GM18861 (cell line): ENCODE results near the gene OR10A2.
"Not testable (repeated sequence)": the region's sequence is repeated elsewhere in the genome, so short reads cannot be mapped to it uniquely, and the experiment has no call there.

Experiments used
- ATAC-seq: cut with Tn5 transposase; IDR thresholded peaks from one replicate; pipeline ENCODE4 v1.9.1; 2021; ENCODE audit not compliant: unreplicated experiment

OR10A2 gene, protein sequence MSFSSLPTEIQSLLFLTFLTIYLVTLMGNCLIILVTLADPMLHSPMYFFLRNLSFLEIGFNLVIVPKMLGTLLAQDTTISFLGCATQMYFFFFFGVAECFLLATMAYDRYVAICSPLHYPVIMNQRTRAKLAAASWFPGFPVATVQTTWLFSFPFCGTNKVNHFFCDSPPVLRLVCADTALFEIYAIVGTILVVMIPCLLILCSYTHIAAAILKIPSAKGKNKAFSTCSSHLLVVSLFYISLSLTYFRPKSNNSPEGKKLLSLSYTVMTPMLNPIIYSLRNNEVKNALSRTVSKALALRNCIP

DNA sequence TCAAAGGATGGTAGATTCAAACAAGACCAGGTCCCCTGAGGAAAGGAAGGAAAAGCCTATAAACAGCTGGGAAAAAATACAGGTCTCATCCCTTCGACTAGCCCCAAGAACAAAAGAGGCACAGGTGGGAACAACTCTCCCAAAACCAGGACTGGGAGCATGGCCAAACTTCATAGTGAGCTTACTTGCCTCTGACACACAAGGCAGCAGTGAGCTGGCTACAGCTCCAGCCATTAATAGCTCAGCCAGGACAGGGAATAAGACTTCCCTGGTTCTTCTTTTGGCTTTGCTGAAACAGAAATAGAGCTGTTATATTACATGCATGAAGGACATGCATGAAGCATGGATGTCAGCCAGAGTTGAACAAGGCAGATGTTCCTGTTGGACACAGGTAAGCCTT is at the start of gene OR10A2:
TSS of gene OR10A2 (plus strand) at position 97 of the 400 bp plus-strand sequence. CDS start 6,698 bp downstream, outside the sequence.
- no peak for ATAC-seq

DNA sequence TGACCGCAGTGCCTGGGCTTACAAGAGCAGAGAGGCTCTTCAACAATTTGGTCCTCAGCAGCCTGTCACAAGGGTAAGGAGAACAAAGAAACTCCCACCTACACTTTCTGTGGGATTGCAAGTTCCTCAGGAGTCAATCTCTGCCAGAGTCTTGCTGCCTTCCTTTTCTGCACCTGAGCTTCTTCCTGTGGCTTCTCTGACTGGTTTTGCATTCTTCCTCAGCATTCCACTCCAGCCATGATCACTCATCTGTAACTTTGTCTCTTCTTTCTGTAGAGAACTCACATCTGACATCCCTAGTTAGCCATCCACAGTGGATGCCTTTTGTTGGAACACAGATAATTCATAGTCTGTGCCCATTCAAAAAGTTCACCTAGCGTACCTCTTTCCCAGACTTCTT is 49.2 kb upstream of the OR10A2 start:
- ATAC-seq: no peak

DNA sequence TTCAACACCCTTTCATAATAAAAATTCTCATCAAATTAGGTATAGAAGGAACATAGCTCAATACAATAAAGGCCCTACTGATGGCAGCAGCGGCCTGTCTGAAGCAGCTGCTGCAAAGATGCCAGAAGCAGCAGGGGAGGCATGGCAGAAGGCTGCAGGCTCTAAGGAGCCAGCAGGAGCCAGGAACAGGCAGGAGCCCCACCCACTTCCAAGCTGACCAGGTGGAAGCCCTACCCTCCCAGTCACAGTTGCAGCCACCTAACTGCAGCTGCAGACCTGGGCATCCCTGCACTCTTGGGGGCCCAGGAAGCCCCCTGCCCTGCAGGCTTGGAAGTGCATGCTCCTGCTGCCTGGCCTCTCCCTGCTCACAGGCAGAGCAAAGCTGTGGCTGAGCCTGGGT is 45.2 kb upstream of the OR10A2 start:
- ATAC-seq: no peak

DNA sequence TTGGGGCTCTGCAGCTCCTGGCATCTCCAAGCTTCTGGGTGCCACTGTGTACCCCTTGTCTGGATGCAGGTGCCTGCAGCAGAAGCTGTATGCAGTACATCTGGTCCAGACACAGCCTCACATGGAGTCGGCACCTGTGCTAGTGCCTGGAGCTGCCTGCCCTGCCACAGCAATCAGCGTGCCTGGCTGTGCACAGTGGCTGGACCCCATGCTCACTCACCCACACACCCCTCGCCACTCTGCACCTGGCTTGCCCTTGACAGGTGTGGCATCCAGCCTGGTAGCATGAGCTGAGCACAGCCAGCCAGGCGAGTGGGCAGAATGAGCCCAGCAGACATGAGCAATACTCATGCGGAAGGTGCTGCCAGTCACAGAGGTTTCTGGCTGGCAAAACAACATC is 43.9 kb upstream of the OR10A2 start:
- ATAC-seq: no peak

DNA sequence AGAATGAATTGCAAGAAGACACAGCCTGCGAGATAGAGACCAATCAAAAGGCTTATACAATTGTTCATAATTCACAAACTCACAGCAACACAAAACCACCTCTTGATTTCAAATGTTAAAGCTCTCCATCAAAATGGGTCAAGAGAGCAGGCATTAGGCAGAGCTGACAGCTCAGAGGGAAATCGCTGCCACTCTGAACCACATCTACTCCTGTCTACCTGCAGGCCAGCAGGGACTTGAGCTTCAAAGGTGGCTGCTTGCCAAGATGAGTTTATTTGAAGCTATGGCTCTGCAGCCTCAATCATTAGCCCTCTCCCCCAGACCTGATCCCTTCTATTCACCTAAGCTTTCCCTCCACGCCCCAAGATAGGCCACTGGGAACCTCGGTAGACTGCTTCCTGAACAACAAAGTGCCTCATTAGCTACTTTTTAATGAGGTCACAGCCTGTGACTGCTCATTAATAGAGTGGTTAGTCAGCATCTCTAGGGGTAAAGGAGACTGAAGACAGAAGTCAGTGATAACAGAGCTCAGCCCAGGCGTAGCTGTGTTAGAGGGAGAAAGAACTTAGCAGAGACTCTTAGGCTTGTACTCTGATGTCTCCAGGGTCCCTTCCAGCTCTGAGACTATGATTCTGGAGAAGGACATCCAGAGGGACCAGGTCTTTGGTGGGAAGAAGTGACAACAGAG is 38.6 kb upstream of the OR10A2 start:
- ATAC-seq: no peak

DNA sequence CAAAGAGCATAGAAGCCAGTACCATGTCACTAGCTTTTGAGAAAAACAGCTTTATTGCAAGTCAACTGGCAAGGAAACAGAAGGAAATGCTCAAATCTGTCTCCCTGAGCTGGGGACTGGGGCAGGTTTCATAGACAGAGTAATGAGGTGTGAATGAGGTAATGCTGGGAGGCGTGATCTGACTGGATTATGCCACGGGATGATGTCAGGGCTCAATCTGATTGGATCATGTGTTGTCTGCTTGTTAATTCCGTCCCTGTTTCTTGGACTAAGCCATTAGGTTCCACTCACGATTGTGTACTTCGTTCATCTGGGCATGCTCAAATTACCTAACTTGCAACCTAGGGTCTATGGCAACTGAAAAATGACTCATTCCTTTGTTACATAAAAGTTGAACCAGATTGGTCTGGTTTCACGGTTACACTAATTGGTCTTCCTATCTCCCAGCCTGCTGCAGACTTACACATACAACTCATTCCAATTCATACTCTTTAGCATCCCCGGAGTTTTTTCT is 37.6 kb upstream of the OR10A2 start:
- no peak for ATAC-seq

DNA sequence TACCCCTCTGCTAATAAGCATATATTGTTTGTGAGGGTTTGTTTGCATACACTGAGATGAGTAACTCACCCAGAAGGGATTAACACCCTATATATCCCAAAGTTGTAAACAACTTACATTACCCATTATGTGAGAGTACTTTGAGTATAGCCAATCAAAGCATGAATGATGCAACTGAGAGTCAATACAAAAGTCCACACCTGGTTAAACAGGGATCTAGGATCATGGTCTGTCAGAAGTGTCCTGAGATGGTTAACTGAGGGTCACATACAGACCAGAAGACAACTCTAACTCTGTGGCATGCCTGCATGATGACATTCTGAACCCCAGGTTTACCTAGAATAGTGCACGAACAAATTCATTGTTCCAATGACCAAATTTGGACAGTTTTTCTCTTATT is 34.8 kb upstream of the OR10A2 start:
- ATAC-seq: no peak

DNA sequence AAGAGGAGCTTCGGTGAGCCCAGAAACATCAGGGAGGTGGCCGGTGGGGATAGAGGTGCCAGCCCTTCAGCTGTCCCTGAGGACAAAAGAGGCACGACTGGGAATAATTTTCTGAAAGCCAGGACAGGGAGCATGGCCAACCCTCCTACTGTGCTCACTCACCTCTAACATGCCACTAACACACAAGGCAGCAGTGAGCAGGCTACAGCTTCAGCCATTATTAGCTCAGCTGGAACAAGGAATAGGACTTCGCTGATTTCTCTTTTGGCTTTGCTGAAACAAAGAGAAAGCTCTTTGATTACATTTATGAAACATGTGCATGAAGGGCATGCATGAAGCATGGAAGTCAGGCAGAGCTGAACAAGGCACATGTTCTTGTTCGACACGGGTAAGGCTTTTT is 29.5 kb upstream of the OR10A2 start:
- ATAC-seq: no peak

DNA sequence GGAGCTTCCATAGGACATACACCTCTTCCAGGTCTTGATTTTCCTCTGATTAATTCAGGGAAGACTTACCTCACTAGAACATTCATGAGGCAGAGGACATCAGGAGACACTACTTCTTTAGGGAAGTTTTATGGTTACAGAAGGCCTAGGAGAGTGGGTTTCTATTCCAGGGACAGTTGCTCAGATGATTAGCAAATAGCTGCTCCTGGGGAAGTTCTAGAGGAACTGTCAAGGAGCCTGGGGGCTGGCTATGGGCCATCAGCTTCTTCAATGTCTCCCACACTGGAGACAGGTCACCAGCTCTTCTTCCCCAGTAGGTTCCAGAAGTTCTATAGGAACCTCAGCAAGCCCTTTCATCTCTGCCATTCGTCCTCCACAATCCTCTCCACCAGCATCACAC is 28.8 kb upstream of the OR10A2 start:
- no peak for ATAC-seq

DNA sequence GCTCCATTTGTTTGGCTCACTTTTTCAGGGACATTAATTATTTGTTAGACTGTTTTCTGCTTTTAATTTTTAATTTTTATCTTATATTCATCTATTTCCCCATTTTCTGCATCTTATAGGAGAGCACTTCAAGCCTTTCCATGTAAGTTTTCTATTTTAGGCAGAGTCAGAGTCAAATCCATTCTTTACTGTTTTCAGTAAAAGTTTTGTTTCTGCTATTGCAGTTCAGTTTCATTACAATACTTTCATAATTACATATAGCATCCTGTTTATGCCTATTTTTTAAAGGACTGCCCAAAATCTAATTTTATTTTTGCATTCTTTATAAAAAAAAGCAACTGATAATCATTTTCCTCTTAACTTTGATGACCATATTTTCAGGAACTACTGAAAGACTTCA is 21.2 kb upstream of the OR10A2 start:
- no peak for ATAC-seq

DNA sequence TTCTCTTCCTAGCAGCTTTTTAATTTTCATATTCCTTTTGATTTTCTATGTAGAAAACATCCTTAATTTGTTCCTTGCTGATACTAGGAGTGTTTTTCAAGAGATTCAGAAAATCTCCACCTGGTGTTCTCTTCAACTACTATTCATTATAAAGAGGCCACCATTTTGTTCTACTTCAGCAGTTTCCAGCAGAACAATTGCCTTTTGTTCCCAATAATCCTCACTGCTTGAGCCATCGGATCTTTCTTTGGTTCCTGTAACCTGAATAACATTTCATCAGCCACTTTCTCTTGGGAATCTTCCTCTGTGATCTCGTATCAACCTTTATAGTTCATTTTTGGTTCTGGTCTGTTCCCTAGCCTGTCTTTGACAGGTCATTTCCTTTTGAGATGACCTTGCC is 19.2 kb upstream of the OR10A2 start:
- ATAC-seq: no peak

DNA sequence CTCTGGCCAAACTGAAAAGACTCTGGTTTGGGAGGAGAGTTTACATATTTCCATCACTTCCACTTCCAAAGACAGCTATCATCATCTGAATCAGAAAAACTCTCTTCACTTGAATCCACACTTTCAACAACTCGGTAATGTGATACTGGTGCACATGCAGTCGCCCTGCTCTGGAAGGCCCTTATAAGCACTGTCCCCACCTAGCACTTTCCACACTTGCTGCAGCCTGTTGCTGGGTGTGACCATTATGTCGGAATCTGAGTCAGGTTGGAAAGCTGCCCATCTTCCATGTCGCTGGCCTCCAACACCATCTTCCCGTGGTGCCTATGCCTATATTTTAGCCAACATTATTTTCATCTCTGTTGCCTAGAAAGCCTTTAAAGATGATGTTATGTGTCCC is 18.5 kb upstream of the OR10A2 start:
- ATAC-seq: no peak

DNA sequence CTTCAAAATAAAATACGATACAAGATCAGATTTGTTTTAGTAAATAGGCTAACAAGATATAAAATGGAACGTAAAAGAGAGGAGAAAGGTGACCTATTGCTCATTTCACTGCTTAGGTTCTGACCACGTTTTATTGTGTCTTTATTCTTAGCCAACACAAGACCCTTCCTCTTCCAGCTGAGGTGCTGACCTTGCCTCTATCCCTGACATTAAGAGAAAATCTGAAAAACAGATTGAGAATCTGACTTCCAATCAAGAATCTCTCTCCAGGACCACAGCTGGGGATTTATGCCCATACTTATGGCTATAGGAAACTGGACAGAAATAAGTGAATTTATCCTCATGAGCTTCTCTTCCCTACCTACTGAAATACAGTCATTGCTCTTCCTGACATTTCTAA is 17.5 kb upstream of the OR10A2 start, which contains the start of gene OR10A5:
TSS of gene OR10A5 (plus strand) at position 301 of the 400 bp plus-strand sequence. CDS start at position 301, 0 bp downstream.
- ATAC-seq: no peak

DNA sequence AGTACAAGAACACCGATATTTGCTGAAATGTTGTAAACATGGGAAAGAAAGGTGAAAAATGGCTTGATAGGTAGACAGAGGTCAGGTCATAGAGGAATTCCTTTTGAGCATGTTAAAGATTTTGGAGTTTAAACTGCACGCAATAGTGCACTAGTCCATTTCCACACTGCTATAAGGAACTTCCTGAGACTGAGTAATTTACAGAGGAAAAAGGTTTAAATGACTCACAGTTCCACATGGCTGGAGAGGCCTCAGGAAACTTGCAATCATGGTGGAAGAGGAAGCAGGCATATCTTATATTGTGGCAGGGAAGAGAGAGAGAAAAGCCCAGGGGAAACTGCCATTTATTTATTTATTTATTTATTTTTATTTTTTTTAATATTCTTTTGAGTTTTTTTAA is 12.3 kb upstream of the OR10A2 start:
- ATAC-seq: no peak

DNA sequence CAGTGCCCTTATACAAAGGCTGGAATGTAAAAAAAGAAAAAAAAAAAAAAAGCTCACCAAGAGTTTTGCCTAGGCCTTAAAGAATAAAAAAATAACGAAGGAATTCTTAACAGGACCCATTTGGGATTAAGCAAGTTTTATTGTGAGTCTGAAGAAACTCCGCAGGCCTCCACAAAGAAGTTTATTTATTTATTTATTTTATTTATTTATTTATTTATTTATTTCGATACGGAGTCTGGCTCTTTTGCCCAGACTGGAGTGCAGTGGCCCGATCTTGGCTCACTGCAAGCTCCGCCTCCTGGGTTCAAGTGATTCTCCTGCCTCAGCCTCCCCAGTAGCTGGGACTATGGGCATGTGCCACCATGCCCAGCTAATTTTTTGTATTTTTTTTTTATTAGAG is 8.1 kb upstream of the OR10A2 start:
- ATAC-seq: not testable (repeated sequence)

DNA sequence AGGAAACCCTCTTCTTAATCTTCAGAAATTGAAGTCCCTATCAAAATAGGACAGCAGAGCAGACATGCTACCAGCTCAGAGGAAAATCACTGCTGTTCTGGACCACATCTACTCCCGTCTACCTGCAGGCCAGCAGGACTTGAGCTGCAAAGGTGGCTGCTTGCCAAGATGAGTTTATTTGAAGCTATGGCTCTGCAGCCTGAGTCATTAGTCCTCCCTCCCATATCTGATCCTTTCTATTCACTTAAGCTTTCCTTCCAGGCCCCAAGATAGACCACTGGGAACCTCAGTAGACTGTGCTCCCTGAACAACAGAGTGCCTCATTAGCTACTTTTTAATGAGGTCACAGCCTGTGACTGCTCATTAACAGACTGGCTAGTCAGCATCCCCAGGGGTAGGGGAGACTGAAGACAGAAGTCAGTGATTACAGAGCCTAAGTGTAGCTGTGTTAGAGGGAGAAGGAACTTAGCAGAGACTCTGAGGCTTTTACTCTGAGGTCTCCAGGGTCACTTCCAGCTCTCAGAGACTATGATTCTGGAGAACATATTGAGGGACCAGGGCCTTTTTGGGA is 6.8 kb upstream of the OR10A2 start:
- ATAC-seq: no peak

DNA sequence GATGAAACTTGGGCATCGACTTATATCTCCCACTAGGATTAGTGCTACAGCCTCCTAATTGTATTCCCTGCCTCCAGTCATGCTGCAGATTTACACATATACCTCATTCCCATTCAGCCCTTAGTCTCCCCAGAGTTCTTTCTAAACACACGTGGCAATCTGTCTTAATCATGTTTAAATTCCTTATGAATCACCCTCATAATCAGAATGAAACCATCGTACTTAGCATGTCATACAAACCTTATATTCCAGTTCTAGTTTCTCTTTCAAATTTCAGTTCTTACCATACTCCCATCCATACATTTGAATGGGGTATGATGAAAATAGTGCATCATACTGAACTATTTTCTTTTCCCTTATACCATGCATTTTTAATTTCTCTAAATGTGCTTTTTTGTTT is 6.0 kb upstream of the OR10A2 start:
- ATAC-seq: no peak

DNA sequence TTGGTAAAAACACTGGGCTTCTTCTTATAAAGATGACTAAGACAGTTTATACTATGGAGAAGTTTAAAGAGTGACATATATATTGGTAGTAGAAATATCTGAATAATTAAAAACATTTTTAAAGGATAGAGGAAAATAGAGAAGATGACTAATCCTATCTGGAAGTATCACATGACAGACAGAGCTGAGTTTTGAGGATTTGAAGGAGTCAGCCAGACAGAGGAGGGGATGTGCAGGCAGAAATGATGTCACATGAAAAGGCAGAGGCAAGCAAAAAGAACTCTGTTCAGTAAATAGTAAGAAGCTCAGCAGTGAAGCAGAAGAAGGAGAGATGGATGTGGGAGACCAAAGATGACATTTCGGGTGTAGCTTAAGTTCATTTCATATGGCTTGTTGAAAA is 1.6 kb downstream of the OR10A2 start:
- no peak for ATAC-seq

DNA sequence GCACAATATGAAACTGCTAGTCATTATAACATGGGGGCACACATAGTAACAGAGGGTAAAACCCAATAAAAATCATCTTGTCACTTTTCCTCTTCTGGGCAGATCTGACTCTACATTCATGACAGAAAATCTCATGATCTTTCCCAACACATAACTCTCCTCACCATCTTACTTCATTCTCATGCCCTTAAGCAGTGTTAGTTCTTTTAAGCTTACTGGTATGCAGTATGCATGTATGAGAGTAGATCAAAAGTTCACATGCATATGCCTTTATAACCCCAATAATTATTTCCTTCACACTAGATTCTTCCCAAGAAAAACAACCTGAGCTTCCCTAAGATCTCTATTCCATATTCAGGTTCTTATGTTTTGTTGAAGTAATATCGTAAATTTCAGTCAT is 8.4 kb downstream of the OR10A2 start:
- no peak for ATAC-seq

DNA sequence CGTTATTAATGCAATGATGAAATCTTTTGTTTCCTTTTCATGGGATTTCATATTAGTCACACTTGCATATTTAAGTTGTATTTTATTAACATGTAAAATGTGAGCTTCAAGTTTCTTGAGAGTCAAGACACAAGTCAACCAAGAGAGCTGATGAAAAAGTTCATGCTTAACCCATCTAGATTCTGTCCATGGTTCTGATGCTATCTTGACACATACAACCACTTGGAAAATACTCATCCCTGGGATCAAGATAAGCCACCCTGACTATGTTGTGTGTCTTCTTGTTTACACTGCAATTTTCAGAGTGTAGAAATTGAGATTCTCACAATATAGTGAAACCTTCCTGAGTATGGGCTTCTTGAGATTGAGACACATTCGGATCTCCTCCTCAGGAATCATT is 12.9 kb downstream of the OR10A2 start:
- no peak for ATAC-seq

DNA sequence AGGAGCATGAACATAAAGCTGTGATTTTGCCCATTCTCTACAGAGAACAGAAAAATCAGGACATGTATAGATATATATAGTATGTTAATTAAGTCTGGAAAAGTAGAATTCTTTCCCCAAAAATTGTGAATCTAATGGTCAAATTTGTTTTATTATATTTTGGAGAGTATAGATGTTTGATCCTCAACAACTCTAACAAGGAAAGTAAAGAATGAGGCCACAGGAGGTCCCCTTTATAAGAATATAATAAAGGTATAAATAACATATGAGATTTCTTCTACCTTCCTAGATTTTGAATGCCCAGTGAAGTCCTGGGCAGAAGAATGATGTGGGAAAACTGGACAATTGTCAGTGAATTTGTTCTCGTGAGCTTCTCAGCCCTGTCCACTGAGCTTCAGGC is 13.5 kb downstream of the OR10A2 start, which contains the start of gene OR10A4:
TSS of gene OR10A4 (plus strand) at position 301 of the 400 bp plus-strand sequence. CDS start at position 324, 23 bp downstream.
- no peak for ATAC-seq

DNA sequence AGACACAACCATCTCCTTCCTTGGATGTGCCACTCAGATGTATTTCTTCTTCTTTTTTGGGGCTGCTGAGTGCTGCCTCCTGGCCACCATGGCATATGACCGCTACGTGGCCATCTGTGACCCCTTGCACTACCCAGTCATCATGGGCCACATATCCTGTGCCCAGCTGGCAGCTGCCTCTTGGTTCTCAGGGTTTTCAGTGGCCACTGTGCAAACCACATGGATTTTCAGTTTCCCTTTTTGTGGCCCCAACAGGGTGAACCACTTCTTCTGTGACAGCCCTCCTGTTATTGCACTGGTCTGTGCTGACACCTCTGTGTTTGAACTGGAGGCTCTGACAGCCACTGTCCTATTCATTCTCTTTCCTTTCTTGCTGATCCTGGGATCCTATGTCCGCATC is 14.1 kb downstream of the OR10A2 start:
- ATAC-seq: no peak
